HepG2 (cell line): Measurements from ENCODE around the gene TESK1. TPM values are rescaled to one million over a fixed set of nuclear protein-coding genes. Genes with fewer than 3 reads are reported as not detected.

Experiments
- ADNP ChIP-seq: sonication (generic); formaldehyde crosslinking; IDR thresholded peaks from 2 replicates; pipeline ENCODE4 v1.4.0; 2020; ENCODE audit warnings: missing genetic modification reagents
- AFF4 ChIP-seq: sonication (generic); formaldehyde crosslinking; IDR thresholded peaks from 2 replicates; pipeline ENCODE4 v1.4.0; 2020; ENCODE audit warnings: missing genetic modification reagents
- CENPT ChIP-seq: sonication (generic); formaldehyde crosslinking; IDR thresholded peaks from 2 replicates; pipeline ENCODE4 v1.8.0; 2022; ENCODE audit warnings: low read depth, mild to moderate bottlenecking, moderate library complexity, missing genetic modification reagents
- E2F5 ChIP-seq: sonication (generic); formaldehyde crosslinking; conservative IDR thresholded peaks from 2 replicates; pipeline ENCODE4 v1.4.0; 2020; ENCODE audit warnings: missing genetic modification reagents
- EED ChIP-seq: sonication (generic); formaldehyde crosslinking; IDR thresholded peaks from 2 replicates; pipeline ENCODE4 v1.5.0; 2020; ENCODE audit warnings: mild to moderate bottlenecking, missing genetic modification reagents
- FOXC1 ChIP-seq: sonication (generic); formaldehyde crosslinking; IDR thresholded peaks from 2 replicates; pipeline ENCODE4 v1.8.0; 2022; ENCODE audit warnings: mild to moderate bottlenecking, missing genetic modification reagents, borderline replicate concordance
- KDM4B ChIP-seq: sonication (generic); formaldehyde crosslinking; IDR thresholded peaks from 2 replicates; pipeline ENCODE4 v1.4.0; 2020; ENCODE audit warnings: missing genetic modification reagents
- MED8 ChIP-seq: sonication (generic); formaldehyde crosslinking; IDR thresholded peaks from 2 replicates; pipeline ENCODE4 v1.8.1; 2023; ENCODE audit warnings: mild to moderate bottlenecking, missing genetic modification reagents; ENCODE audit not compliant: insufficient replicate concordance
- POGZ ChIP-seq: sonication (generic); formaldehyde crosslinking; IDR thresholded peaks from 2 replicates; pipeline ENCODE4 v1.4.0; 2020; ENCODE audit warnings: mild to moderate bottlenecking, missing genetic modification reagents
- POLR2A ChIP-seq, 2 experiments: IDR thresholded peaks; 2 replicates each; pipeline ENCODE4 v1.6.1; 2011; ENCODE audit warnings: low read depth in 2 of 2, low read length in 2 of 2, mild to moderate bottlenecking in 1 of 2, moderate library complexity in 1 of 2; ENCODE audit not compliant: insufficient read depth in 1 of 2
- REST ChIP-seq, 2 experiments: IDR thresholded peaks; 2 replicates each; pipeline ENCODE4 v1.6.1; 2011 to 2012; ENCODE audit warnings: low read length in 2 of 2, borderline replicate concordance in 1 of 2, low read depth in 1 of 2, mild to moderate bottlenecking in 1 of 2, moderate library complexity in 1 of 2
- SMARCC2 ChIP-seq: fragments of 450-650 bp; IDR thresholded peaks from 2 replicates; pipeline ENCODE4 v1.6.1; 2017; ENCODE audit warnings: antibody characterized with exemption, mild to moderate bottlenecking
- SMC3 ChIP-seq: IDR thresholded peaks from 2 replicates; pipeline ENCODE4 v1.6.1; 2011; ENCODE audit warnings: low read length, improper control_type of control experiment
- SRY ChIP-seq: sonication (generic); formaldehyde crosslinking; IDR thresholded peaks from 2 replicates; pipeline ENCODE4 v1.8.0; 2022; ENCODE audit warnings: mild to moderate bottlenecking, missing genetic modification reagents
- TP53 ChIP-seq: sonication (generic); formaldehyde crosslinking; conservative IDR thresholded peaks from 2 replicates; pipeline ENCODE4 v1.4.0; 2020; ENCODE audit warnings: missing genetic modification reagents
- XRCC5 ChIP-seq: fragments of 200-400 bp; formaldehyde crosslinking; optimal IDR thresholded peaks from 2 replicates; pipeline ENCODE3; 2017; ENCODE audit warnings: mild to moderate bottlenecking, low read length
- ZFP82 ChIP-seq: sonication (generic); formaldehyde crosslinking; IDR thresholded peaks from 2 replicates; pipeline ENCODE4 v1.5.1; 2020; ENCODE audit warnings: mild to moderate bottlenecking, missing genetic modification reagents, borderline replicate concordance
- ZNF275 ChIP-seq: sonication (generic); formaldehyde crosslinking; IDR thresholded peaks from 2 replicates; pipeline ENCODE4 v1.8.0; 2022; ENCODE audit warnings: missing genetic modification reagents, mild to moderate bottlenecking, inconsistent platforms, borderline replicate concordance
- ZNF749 ChIP-seq: sonication (generic); formaldehyde crosslinking; IDR thresholded peaks from 2 replicates; pipeline ENCODE4 v1.8.0; 2022; ENCODE audit warnings: mild to moderate bottlenecking, missing genetic modification reagents, moderate library complexity, borderline replicate concordance
- polyA plus RNA-seq, 8 experiments: library from polyadenylated mRNA; depleted of rRNA in 3 of 8; stranded (reverse) in 7 of 8; unstranded in 1 of 8; fragments of >200 nt; fragmentation: Illumina TruSeq in 4 of 8; extraction: Trizol in 4 of 8; gene quantifications; 2 replicates each; pipeline versions ENCODE4 v1.2.1 to v1.2.3, GENCODE V29; 2011 to 2016; ENCODE audit warnings: low read depth in 4 of 8, missing spikeins in 1 of 8, mixed read lengths in 1 of 8; ENCODE audit not compliant: insufficient read depth in 1 of 8
- total RNA-seq, 5 experiments: library from RNA; depleted of rRNA; stranded (reverse); fragments of >200 nt; fragmentation: Illumina TruSeq; extraction: Trizol; gene quantifications; 2 replicates each; pipeline ENCODE4 v1.2.3, GENCODE V29; 2016; ENCODE audit warnings: low read depth in 1 of 5

Gene TESK1
- total and polyA plus RNA-seq, 2 of the 13 experiments (the other 11 are each of a cell fraction or from before 2014, with no cell fraction given), result 7.3 to 13.6 TPM

- TF ChIP-seq ZNF749 (CRISPR knock-in tag) (peak; percentile 42; the same call in 1 of the 2 replicates), FOXC1 (CRISPR knock-in tag) (peak; percentile 77), ZNF275 (peak; percentile 21; the same call in 1 of the 2 replicates), REST (IDR thresholded peaks at IDR 0.05; ENCODE audit: borderline replicate concordance in 1 of 2, low read depth in 1 of 2, low read length in 2 of 2) (peak in 1 of 2 experiments; percentile 69; a peak in 1 of 4 replicates), E2F5 (CRISPR knock-in tag) (peak; percentile 50; the same call in 1 of the 2 replicates), ZFP82 (CRISPR knock-in tag) (0 out of 2 replicates have a peak, but pooled peaks have one; percentile 12), EED (no peak), POLR2A (IDR thresholded peaks at IDR 0.05; ENCODE audit: insufficient read depth in 1 of 2, low read depth in 2 of 2, low read length in 2 of 2) (peak in 1 of 2 experiments; percentile 84; a peak in 2 of 4 replicates), ADNP (CRISPR knock-in tag) (no peak), TP53 (CRISPR knock-in tag) (no peak), KDM4B (CRISPR knock-in tag) (peak; percentile 73; the same call in 1 of the 2 replicates), POGZ (CRISPR knock-in tag) (peak; percentile 77), SMC3 (no peak; the same call in none of the 2 replicates), AFF4 (CRISPR knock-in tag) (no peak), SRY (CRISPR knock-in tag) (peak; percentile 57; the same call in 1 of the 2 replicates), CENPT (0 out of 2 replicates have a peak, but pooled peaks have one; percentile 51), MED8 (CRISPR knock-in tag) (peak; percentile 80), XRCC5 (peak; percentile 82), SMARCC2 (no peak)
Observed at GRCh38 chr9:35658137-35658967, 53.3 kb downstream of the TESK1 start, which contains the start of gene CCDC107 (continued).
